Spleen (tissue), 7 donors: Measurements from ENCODE around the gene RGS10.

Source experiments
- CTCF ChIP-seq, 11 experiments: fragments of 200-600 bp in 7 of 11; fragments of 450-650 bp in 4 of 11; sonication (generic) in 4 of 11; IDR thresholded peaks in 8 of 11; conservative IDR thresholded peaks in 3 of 11; 1 replicate in 7 of 11; 2 replicates in 4 of 11; pipeline versions ENCODE4 v1.4.0 to v1.8.0; 2016 to 2021; ENCODE audit warnings: antibody characterized with exemption in 11 of 11, inconsistent platforms in 4 of 11, mild to moderate bottlenecking in 1 of 11
- POLR2AphosphoS5 ChIP-seq, 3 donors: sonication (generic); formaldehyde crosslinking; IDR thresholded peaks; one replicate each; pipeline ENCODE4 v1.5.1; 2017; ENCODE audit warnings: antibody characterized with exemption in 3 of 3
- donor health status: DM: no; HTN: no; CAD: no; lungs with moderate emphysema.
- donor health status: DM: no; HTN: no; CAD: no.
- donor health status: DM: no; HTN: no; CAD: no.

- TF ChIP-seq CTCF (IDR thresholded peaks at IDR 0.05 in 8 of 11, conservative IDR thresholded peaks at IDR 0.05 in 3 of 11) (no peak), POLR2AphosphoS5 (IDR thresholded peaks at IDR 0.05) (no peak)
Measured at GRCh38 chr10:119496273-119496672, 46.2 kb downstream of the RGS10 start.
